ENCODE results near the gene P2RY11. TPM values are rescaled to one million over a fixed set of nuclear protein-coding genes. Genes with fewer than 3 reads are reported as not detected.

The P2RY11 gene
- total RNA-seq, 1 donor from 2014 or later = 42.6 TPM

GRCh38 chr19:10100163-10100785, 11.2 kb upstream of the P2RY11 start:
- Mint-ChIP-seq H3K4me3 (no peak overlapping the region), H3K9me3 (no peaks in the 10 kb centered on the region), H3K36me3 (ENCODE audit: low read depth) (no peaks in the 10 kb centered on the region), H3K27ac (peak overlapping the region; percentile 63), H3K27me3 (no peaks in the 10 kb centered on the region), H3K4me1 (peaks cover 66% of the 10 kb centered on the region)
- ChIA-PET POLR2A (interaction anchor here (0.9 to 11.0 kb wide), 3 partner anchors 10 to 136 kb away, joined by 6 to 297 read pairs (median 7); partner anchors contain the start of genes EIF3G and P2RY11), CTCF (interaction anchor here (1.4 to 5.5 kb wide), 4 partner anchors 9 to 149 kb away, joined by 4 to 41 read pairs (median 12); partner anchors contain the start of gene P2RY11)
- TF ChIP-seq CTCF (IDR thresholded peaks at IDR 0.05) = no peak
- intact Hi-C loops (cut with micrococcal nuclease) = loop anchor here (10.0 kb wide), 3 partner anchors 95 to 775 kb away; partner anchors contain the start of genes CARM1, DNMT1 and PDE4A
- ATAC-seq (ENCODE audit: low read depth) = no peak
- DNase-seq = no peak

DNA sequence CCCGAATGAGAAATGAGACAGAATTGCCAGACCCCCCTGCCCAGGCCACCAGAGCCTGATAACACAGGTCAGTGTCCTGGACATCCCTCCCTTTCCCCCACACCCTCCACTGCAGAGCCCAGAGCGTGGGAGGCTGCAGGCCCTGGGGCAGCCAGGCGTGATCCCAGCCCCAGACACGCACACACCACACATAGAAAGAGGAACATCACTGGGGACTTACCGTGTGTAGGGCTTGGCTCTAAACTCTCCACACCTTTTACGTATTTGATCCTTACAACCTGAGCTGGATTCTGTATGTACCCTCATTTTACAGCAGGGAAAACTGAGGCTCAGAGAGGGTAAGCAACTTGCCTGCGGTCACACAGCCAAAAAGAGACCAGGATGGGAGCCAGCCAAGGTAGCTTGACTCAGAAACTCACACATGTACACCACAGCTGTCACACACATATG, 8.7 kb upstream of the P2RY11 start:
- Mint-ChIP-seq H3K4me3 (peak overlapping the region; percentile 71), H3K36me3 (ENCODE audit: low read depth) (peaks cover 12% of the 10 kb centered on the region), H3K27me3 (no peaks in the 10 kb centered on the region), H3K9me3 (no peaks in the 10 kb centered on the region), H3K27ac (peak overlapping the region; percentile 99), H3K4me1 (peaks cover 79% of the 10 kb centered on the region)
- no peak for TF ChIP-seq CTCF (IDR thresholded peaks at IDR 0.05)
- DNase-seq = peak; percentile 63
- POLR2A ChIA-PET = interaction anchor here (0.6 to 11.0 kb wide), 17 partner anchors 11 to 464 kb away, joined by 3 to 297 read pairs (median 6); partner anchors contain the start of genes DNMT1, EIF3G, FBXL12 and ICAM1
- intact Hi-C loops (cut with micrococcal nuclease) = loop anchor here (1.0 to 10.0 kb wide), 6 partner anchors 8 to 772 kb away; partner anchors contain the start of genes CARM1, DNMT1, KRI1 and P2RY11
- CTCF ChIA-PET = interaction anchor here (0.9 to 1.7 kb wide), 3 partner anchors 9 to 286 kb away, joined by 3 to 4 read pairs (median 4); partner anchors contain the start of gene P2RY11
- ATAC-seq (ENCODE audit: low read depth) = peak; percentile 68

DNA sequence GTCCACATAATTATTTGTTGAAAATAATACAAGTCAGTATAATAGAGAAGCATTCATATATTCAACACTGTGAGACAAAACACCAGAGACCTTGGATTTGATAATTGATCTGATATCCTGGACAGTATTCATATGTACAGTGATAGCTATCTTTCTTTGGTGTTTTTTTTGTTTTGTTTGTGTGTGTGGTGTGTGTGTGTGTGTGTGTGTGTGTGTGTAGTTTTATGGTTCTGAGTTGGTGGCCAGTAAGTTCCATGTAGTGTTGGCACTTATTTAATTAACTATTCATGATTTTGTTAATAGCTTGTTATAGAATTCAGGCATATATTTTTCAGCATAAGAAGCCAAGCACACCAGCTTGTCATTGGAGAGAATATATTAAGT, 7.4 kb upstream of the P2RY11 start:
- no peaks in the 10 kb centered on the region for H3K27me3 Mint-ChIP-seq
- ChIA-PET CTCF (interaction anchor here (0.8 to 1.8 kb wide), 3 partner anchors 8 to 146 kb away, joined by 3 to 6 read pairs (median 4); no protein-coding TSS in a partner anchor), POLR2A (interaction anchor here (0.7 to 11.0 kb wide), 9 partner anchors 9 to 1655 kb away, joined by 3 to 297 read pairs (median 5); partner anchors contain the start of genes EIF3G, FBXL12, ICAM1 and P2RY11)
- H3K27ac Mint-ChIP-seq = peak overlapping the region; percentile 99
- no peak for TF ChIP-seq CTCF (IDR thresholded peaks at IDR 0.05)
- DNase-seq (no peak), ATAC-seq (ENCODE audit: low read depth) (no peak)
- peaks cover 72% of the 10 kb centered on the region for H3K4me1 Mint-ChIP-seq
- peaks cover 24% of the 10 kb centered on the region for H3K36me3 Mint-ChIP-seq (ENCODE audit: low read depth)
- H3K4me3 Mint-ChIP-seq = no peak overlapping the region
- no peaks in the 10 kb centered on the region for H3K9me3 Mint-ChIP-seq
- intact Hi-C loops (cut with micrococcal nuclease) = loop anchor here (10.0 kb wide), 3 partner anchors 91 to 771 kb away; partner anchors contain the start of genes CARM1, DNMT1 and PDE4A

DNA sequence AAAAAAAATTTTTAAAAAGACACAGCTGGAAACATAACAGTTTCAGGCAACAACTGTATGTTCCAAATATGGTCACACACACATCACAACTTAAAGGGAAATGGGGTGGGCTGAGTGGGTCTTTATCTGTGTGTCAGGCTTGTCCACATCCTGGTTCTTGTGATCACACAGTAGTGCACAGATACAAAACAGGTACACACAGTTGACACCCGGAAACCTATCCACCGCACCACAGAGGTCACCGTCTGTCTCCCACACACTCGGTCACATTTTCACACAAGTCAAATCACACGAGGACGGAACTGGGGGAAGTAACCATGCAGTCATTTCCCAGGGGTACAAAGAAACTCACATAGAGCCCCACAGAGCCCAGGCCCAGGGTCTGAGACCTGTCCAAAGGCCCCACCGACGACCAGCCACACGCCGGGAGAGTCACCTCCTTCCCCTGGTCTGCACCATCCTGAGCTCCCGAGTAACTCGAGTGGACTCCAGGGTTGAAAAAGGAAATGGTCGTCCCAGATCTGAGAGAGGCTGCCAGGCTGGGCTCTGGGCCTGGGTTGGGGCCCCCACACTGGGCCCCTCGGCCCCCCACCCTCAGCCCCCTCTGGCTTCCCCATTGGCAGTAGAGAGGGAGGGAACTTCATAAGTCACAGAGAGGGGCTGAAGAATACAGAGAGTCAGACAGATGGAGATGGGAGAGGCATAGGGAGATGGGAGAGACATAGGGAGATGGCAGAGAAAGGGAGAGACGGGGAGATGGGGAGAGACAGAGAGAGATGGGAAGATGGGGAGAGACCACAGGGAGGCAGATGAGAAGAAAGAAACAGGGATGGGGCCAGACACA, 6.6 kb upstream of the P2RY11 start:
- intact Hi-C loops (cut with micrococcal nuclease) = loop anchor here (10.0 kb wide), 3 partner anchors 90 to 770 kb away; partner anchors contain the start of genes CARM1, DNMT1 and PDE4A
- Mint-ChIP-seq H3K4me3 (peak overlapping the region; percentile 86), H3K9me3 (no peaks in the 10 kb centered on the region), H3K27me3 (no peaks in the 10 kb centered on the region), H3K27ac (peak overlapping the region; percentile 99), H3K36me3 (ENCODE audit: low read depth) (peaks cover 32% of the 10 kb centered on the region), H3K4me1 (peaks cover 73% of the 10 kb centered on the region)
- ChIA-PET POLR2A (interaction anchor here (0.7 to 11.0 kb wide), 7 partner anchors 10 to 463 kb away, joined by 4 to 297 read pairs (median 6); partner anchors contain the start of genes EIF3G and P2RY11), CTCF (interaction anchor here (0.8 to 1.8 kb wide), 3 partner anchors 8 to 145 kb away, joined by 3 to 6 read pairs (median 4); no protein-coding TSS in a partner anchor)
- TF ChIP-seq CTCF (IDR thresholded peaks at IDR 0.05) = no peak
- ATAC-seq (ENCODE audit: low read depth) (peak; percentile 22), DNase-seq (peak; percentile 35)
